Rectal smooth muscle tissue (tissue), 1 donor: ENCODE data around the gene IFNG-AS1.

Source experiments
- H3K27ac ChIP-seq: one replicate; pipeline ENCODE4 v1.7.0; 2013; ENCODE audit warnings: low read depth, low read length, inconsistent platforms
- H3K27me3 ChIP-seq: one replicate; pipeline ENCODE4 v1.7.0; 2013; ENCODE audit warnings: low read length; ENCODE audit not compliant: control insufficient read depth, insufficient read depth
- H3K36me3 ChIP-seq: one replicate; pipeline ENCODE4 v1.7.0; 2013; ENCODE audit warnings: low read length; ENCODE audit not compliant: control insufficient read depth, insufficient read depth
- H3K4me1 ChIP-seq: one replicate; pipeline ENCODE4 v1.7.0; 2013; ENCODE audit warnings: low read length; ENCODE audit not compliant: control insufficient read depth, insufficient read depth
- H3K4me3 ChIP-seq: one replicate; pipeline ENCODE4 v1.7.0; 2013; ENCODE audit warnings: low read length
- H3K9ac ChIP-seq: one replicate; pipeline ENCODE4 v1.7.0; 2013; ENCODE audit warnings: low read length

IFNG-AS1 gene

GRCh38 chr12:67968725-67969124 is 20.5 kb upstream of the IFNG-AS1 start:
- no peaks in the 10 kb centered on the region for H3K27me3 ChIP-seq
- no peak overlapping the region for H3K4me3 ChIP-seq
- no peak overlapping the region for H3K27ac ChIP-seq
- no peaks in the 10 kb centered on the region for H3K4me1 ChIP-seq
- no peak overlapping the region for H3K9ac ChIP-seq
- H3K36me3 ChIP-seq = no peaks in the 10 kb centered on the region

- Histone ChIP-seq H3K9ac (no peak overlapping the region), H3K27ac (no peak overlapping the region), H3K36me3 (no peaks in the 10 kb centered on the region), H3K4me1 (no peaks in the 10 kb centered on the region), H3K4me3 (no peak overlapping the region), H3K27me3 (no peaks in the 10 kb centered on the region)
These were observed 20.0 kb upstream of the IFNG-AS1 start for GRCh38 chr12:67969134-67969802.

- Histone ChIP-seq H3K4me3 (no peak overlapping the region), H3K4me1 (no peaks in the 10 kb centered on the region), H3K27ac (no peak overlapping the region)
These were observed 11.6 kb upstream of the IFNG-AS1 start for GRCh38 chr12:67977668-67978067.

GRCh38 chr12:67980391-67980790 is 8.9 kb upstream of the IFNG-AS1 start:
- H3K4me3 ChIP-seq = no peak overlapping the region
- no peaks in the 10 kb centered on the region for H3K4me1 ChIP-seq

More at GRCh38 chr12:67977668-67978067, 11.6 kb upstream of the IFNG-AS1 start:
- H3K27me3 ChIP-seq = no peaks in the 10 kb centered on the region
- no peak overlapping the region for H3K9ac ChIP-seq
- no peaks in the 10 kb centered on the region for H3K36me3 ChIP-seq

GRCh38 chr12:67981287-67982162 is 7.7 kb upstream of the IFNG-AS1 start:
- Histone ChIP-seq H3K4me3 (no peak overlapping the region), H3K9ac (no peak overlapping the region), H3K27ac (no peak overlapping the region), H3K27me3 (no peaks in the 10 kb centered on the region), H3K36me3 (no peaks in the 10 kb centered on the region), H3K4me1 (no peaks in the 10 kb centered on the region)

More at GRCh38 chr12:67980391-67980790, 8.9 kb upstream of the IFNG-AS1 start:
- Histone ChIP-seq H3K9ac (no peak overlapping the region), H3K27me3 (no peaks in the 10 kb centered on the region), H3K27ac (no peak overlapping the region), H3K36me3 (no peaks in the 10 kb centered on the region)

GRCh38 chr12:67982164-67982563 is 7.1 kb upstream of the IFNG-AS1 start:
- Histone ChIP-seq H3K27me3 (no peaks in the 10 kb centered on the region), H3K36me3 (no peaks in the 10 kb centered on the region), H3K4me1 (no peaks in the 10 kb centered on the region), H3K27ac (no peak overlapping the region), H3K4me3 (no peak overlapping the region), H3K9ac (no peak overlapping the region)

- no peak overlapping the region for H3K4me3 ChIP-seq
These were observed 2.6 kb upstream of the IFNG-AS1 start for GRCh38 chr12:67986632-67987031.

GRCh38 chr12:67988601-67989021 is 636 bp upstream of the IFNG-AS1 start:
- Histone ChIP-seq H3K27ac (no peak overlapping the region), H3K36me3 (no peaks in the 10 kb centered on the region), H3K4me3 (no peak overlapping the region), H3K4me1 (no peaks in the 10 kb centered on the region), H3K9ac (no peak overlapping the region), H3K27me3 (no peaks in the 10 kb centered on the region)

More at GRCh38 chr12:67986632-67987031, 2.6 kb upstream of the IFNG-AS1 start:
- no peak overlapping the region for H3K9ac ChIP-seq
- H3K27me3 ChIP-seq = no peaks in the 10 kb centered on the region
- H3K27ac ChIP-seq = no peak overlapping the region
- H3K4me1 ChIP-seq = no peaks in the 10 kb centered on the region
- no peaks in the 10 kb centered on the region for H3K36me3 ChIP-seq

- Histone ChIP-seq H3K36me3 (no peaks in the 10 kb centered on the region), H3K4me3 (no peak overlapping the region), H3K4me1 (no peaks in the 10 kb centered on the region), H3K9ac (no peak overlapping the region), H3K27ac (no peak overlapping the region), H3K27me3 (no peaks in the 10 kb centered on the region)
These were observed 1.9 kb downstream of the IFNG-AS1 start for GRCh38 chr12:67991158-67991557.

- H3K27ac ChIP-seq = no peak overlapping the region
- H3K9ac ChIP-seq = no peak overlapping the region
- no peaks in the 10 kb centered on the region for H3K27me3 ChIP-seq
- H3K4me1 ChIP-seq = no peaks in the 10 kb centered on the region
- H3K36me3 ChIP-seq = no peaks in the 10 kb centered on the region
- no peak overlapping the region for H3K4me3 ChIP-seq
These were observed 3.9 kb downstream of the IFNG-AS1 start for GRCh38 chr12:67993143-67993542.

- H3K36me3 ChIP-seq = no peaks in the 10 kb centered on the region
- no peaks in the 10 kb centered on the region for H3K4me1 ChIP-seq
- H3K9ac ChIP-seq = no peak overlapping the region
- H3K27ac ChIP-seq = no peak overlapping the region
- H3K4me3 ChIP-seq = no peak overlapping the region
- H3K27me3 ChIP-seq = no peaks in the 10 kb centered on the region
These were observed 4.8 kb downstream of the IFNG-AS1 start for GRCh38 chr12:67994046-67994445.

- Histone ChIP-seq H3K27me3 (no peaks in the 10 kb centered on the region), H3K36me3 (no peaks in the 10 kb centered on the region), H3K9ac (no peak overlapping the region), H3K4me1 (no peaks in the 10 kb centered on the region), H3K27ac (no peak overlapping the region), H3K4me3 (no peak overlapping the region)
These were observed 7.1 kb downstream of the IFNG-AS1 start for GRCh38 chr12:67996347-67996746.
